22Rv1 (cell line): Measurements from ENCODE around the gene RNU1-2.

Experiments used
- CTCF ChIP-seq: fragments of 450-650 bp; IDR thresholded peaks from 2 replicates; pipeline ENCODE4 v1.5.1; 2017; ENCODE audit warnings: mild to moderate bottlenecking
- ZFX ChIP-seq: fragments of 450-650 bp; IDR thresholded peaks from 2 replicates; pipeline ENCODE4 v1.6.1; 2017; ENCODE audit warnings: antibody characterized with exemption, borderline replicate concordance

DNA sequence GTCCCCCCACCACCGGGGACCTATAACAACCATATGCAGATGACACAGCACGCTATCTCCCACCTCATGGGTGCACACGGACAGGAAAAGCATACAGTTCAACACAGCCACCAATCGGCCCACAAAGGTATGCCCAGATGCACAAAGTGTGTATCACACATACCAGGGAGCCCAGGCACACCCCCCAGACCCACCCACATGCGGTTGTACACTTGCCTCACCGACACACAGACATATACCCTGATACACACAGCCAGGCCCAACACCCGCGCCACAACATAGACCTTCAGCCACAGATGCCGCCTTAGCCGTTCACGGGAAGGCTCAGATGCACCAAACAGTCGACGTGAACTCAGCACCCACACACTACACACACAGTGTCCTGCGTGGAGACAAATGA is 31.5 kb downstream of the RNU1-2 start:
- TF ChIP-seq CTCF (no peak), ZFX (no peak)
